B cell (primary cell): ENCODE data around the gene TBC1D2. TPM values are rescaled to one million over a fixed set of nuclear protein-coding genes. Genes with fewer than 3 reads are reported as not detected.

Source experiments
- ATAC-seq: fragments of 200-7000 bp; cut with Tn5 transposase; one replicate; pipeline ENCODE4 v1.10.0; 2021; ENCODE audit warnings: low read depth, mild to moderate bottlenecking, moderate number of reproducible peaks, moderate library complexity
- CTCF ChIA-PET: fragments of 350-600 bp; sonication (Branson Sonifier 250); formaldehyde crosslinking; loops from one replicate; lab custom pipeline; 2021; ENCODE audit warnings: antibody characterized with exemption, inconsistent platforms; lab: Charles Lee
- POLR2A ChIA-PET: fragments of 350-600 bp; sonication (Branson Sonifier 250); formaldehyde crosslinking; loops from one replicate; lab custom pipeline; 2021; ENCODE audit warnings: antibody characterized with exemption; lab: Charles Lee
- DNase-seq: peaks from one replicate; pipeline ENCODE4 v3.0.0; 2013
- H2AFZ ChIP-seq: 2 replicates; pipeline ENCODE4 v1.6.1; 2012; ENCODE audit warnings: mild to moderate bottlenecking, low read depth, low read length; ENCODE audit not compliant: insufficient read depth, poor library complexity, severe bottlenecking
- H3K27ac ChIP-seq, 2 donors: 1 replicate in 1 of 2; 2 replicates in 1 of 2; pipeline ENCODE4 v1.5.1; 2012 to 2013; ENCODE audit warnings: low read length in 2 of 2, mild to moderate bottlenecking in 2 of 2, moderate library complexity in 1 of 2
- H3K27me3 ChIP-seq, 4 experiments: fragments of 200-600 bp in 1 of 4; sonication (generic) in 1 of 4; replicated peaks in 1 of 4; 1 replicate in 2 of 4; 2 replicates in 2 of 4; pipeline versions ENCODE4 v1.6.1 to v1.7.0; 2013 to 2016; ENCODE audit warnings: low read length in 3 of 4, mild to moderate bottlenecking in 2 of 4, mixed read lengths in 1 of 4, moderate library complexity in 1 of 4; ENCODE audit not compliant: insufficient read depth in 4 of 4, control insufficient read depth in 3 of 4; ENCODE audit errors: control extremely low read depth in 1 of 4
- H3K36me3 ChIP-seq, 2 experiments: replicated peaks in 1 of 2; 1 replicate in 1 of 2; 2 replicates in 1 of 2; pipeline versions ENCODE4 v1.6.1 to v1.7.1; 2013; ENCODE audit warnings: low read length in 1 of 2; ENCODE audit not compliant: insufficient read depth in 2 of 2, control insufficient read depth in 1 of 2; ENCODE audit errors: control extremely low read depth in 1 of 2, extremely low read depth in 1 of 2
- H3K4me1 ChIP-seq, 2 donors: fragments of 200-600 bp in 1 of 2; sonication (generic) in 1 of 2; 1 replicate in 1 of 2; 2 replicates in 1 of 2; pipeline versions ENCODE4 v1.5.1 to v1.6.1; 2013 to 2017; ENCODE audit warnings: low read length in 2 of 2; ENCODE audit not compliant: control insufficient read depth in 2 of 2, insufficient read depth in 2 of 2
- H3K4me2 ChIP-seq: replicated peaks from 2 replicates; pipeline ENCODE3; 2012; ENCODE audit warnings: mild to moderate bottlenecking, low read depth, low read length; ENCODE audit not compliant: poor library complexity, severe bottlenecking
- H3K4me3 ChIP-seq, 5 experiments: fragments of 200-600 bp in 1 of 5; sonication (generic) in 1 of 5; 1 replicate in 3 of 5; 2 replicates in 2 of 5; pipeline versions ENCODE4 v1.5.1 to v1.7.0; 2011 to 2016; ENCODE audit warnings: low read length in 4 of 5, mild to moderate bottlenecking in 4 of 5, low read depth in 2 of 5, control low read depth in 1 of 5, moderate library complexity in 1 of 5; ENCODE audit not compliant: insufficient read depth in 1 of 5; ENCODE audit errors: control extremely low read depth in 1 of 5, extremely low read depth in 1 of 5
- H3K79me2 ChIP-seq: fragments of 200-600 bp; sonication (generic); one replicate; pipeline ENCODE4 v1.6.0; 2016; ENCODE audit warnings: low read length; ENCODE audit not compliant: control insufficient read depth, insufficient read depth
- H3K9ac ChIP-seq: fragments of 200-600 bp; sonication (generic); 2 replicates; pipeline ENCODE4 v1.6.1; 2017; ENCODE audit warnings: mild to moderate bottlenecking, low read length, moderate library complexity
- H3K9me3 ChIP-seq, 3 donors: one replicate each; pipeline versions ENCODE4 v1.6.1 to v1.7.1; 2013; ENCODE audit warnings: low read length in 2 of 3; ENCODE audit not compliant: control insufficient read depth in 2 of 3, insufficient read depth in 1 of 3; ENCODE audit errors: control extremely low read depth in 1 of 3
- H4K20me1 ChIP-seq: 2 replicates; pipeline ENCODE4 v1.6.0; 2012; ENCODE audit warnings: mild to moderate bottlenecking, low read length; ENCODE audit not compliant: insufficient read depth, control insufficient read depth, poor library complexity, severe bottlenecking
- H3K27ac Mint-ChIP-seq: one replicate; pipeline ENCODE4 v1.8.0; 2021; ENCODE audit warnings: mixed read lengths
- H3K27me3 Mint-ChIP-seq: one replicate; pipeline ENCODE4 v1.8.0; 2021; ENCODE audit warnings: mixed read lengths
- H3K4me1 Mint-ChIP-seq: one replicate; pipeline ENCODE4 v1.8.0; 2021; ENCODE audit warnings: mixed read lengths
- H3K4me3 Mint-ChIP-seq: one replicate; pipeline ENCODE4 v1.8.0; 2021; ENCODE audit warnings: mixed read lengths
- H3K9me3 Mint-ChIP-seq: one replicate; pipeline ENCODE4 v1.8.0; 2022; ENCODE audit warnings: mixed read lengths; ENCODE audit not compliant: insufficient read depth
- EZH2 ChIP-seq: IDR thresholded peaks from 2 replicates; pipeline ENCODE4 v1.6.1; 2012; ENCODE audit warnings: borderline replicate concordance, low read depth, mild to moderate bottlenecking, moderate library complexity, low read length; ENCODE audit not compliant: insufficient read depth, poor library complexity, severe bottlenecking
- WGBS: methylation state at CpG from one replicate; pipeline ENCODE4 v1.1.5; 2013; ENCODE audit warnings: missing lambda C conversion rate; ENCODE audit not compliant: insufficient coverage; 5-methylcytosine and 5-hydroxymethylcytosine counted together
- intact Hi-C: fragments of 100-400 bp; cut with micrococcal nuclease; formaldehyde crosslinking; loops from one replicate; pipeline ENCODE4 v1.10.0; 2022
- polyA plus RNA-seq: library from polyadenylated mRNA; depleted of rRNA; stranded (reverse); fragments of >200 nt; gene quantifications from 2 replicates; pipeline ENCODE4 v1.2.3, GENCODE V29; 2012
- total RNA-seq, 2 donors: library from RNA; stranded (reverse); fragments of 120-200 nt in 1 of 2; gene quantifications; 1 replicate in 1 of 2; 2 replicates in 1 of 2; pipeline versions ENCODE4 v1.2.3 to v1.2.4, GENCODE V29; 2013 to 2022
- TF ChIP-seq, protein P1 (sequence below): fragments of 200-600 bp; IDR thresholded peaks from one replicate; pipeline ENCODE4 v1.8.0; 2022; ENCODE audit warnings: antibody characterized with exemption, mild to moderate bottlenecking

TBC1D2 gene
- total and polyA plus RNA-seq, 2 donors (not counting 1 experiment from before 2014, with no cell fraction given), result 5.0 to 5.3 TPM

DNA sequence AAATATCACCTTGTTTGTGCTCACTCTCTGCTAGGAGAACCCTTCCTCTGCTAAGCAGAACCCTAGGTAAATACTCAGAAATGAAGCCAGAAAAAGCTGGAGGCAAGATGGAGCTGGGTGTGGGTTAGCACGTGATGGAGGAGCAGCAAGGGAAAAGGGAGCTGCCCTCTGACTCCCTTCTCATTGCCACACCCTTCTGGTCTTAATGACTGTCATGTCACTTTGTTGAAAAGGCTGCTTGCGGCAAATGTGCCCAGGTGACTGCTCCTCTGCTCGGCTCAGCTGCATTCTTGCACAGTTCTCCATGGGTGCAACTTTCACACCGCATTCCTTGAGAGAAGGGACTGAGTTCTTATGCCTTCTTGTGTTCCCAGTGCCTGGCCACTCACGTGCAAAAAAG lies 36.4 kb upstream of the TBC1D2 start:
- no peak overlapping the region for H3K4me2 ChIP-seq
- H3K4me1 ChIP-seq, result no peaks in the 10 kb centered on the region
- H4K20me1 ChIP-seq, result no peaks in the 10 kb centered on the region
- TF ChIP-seq, protein P1, sequence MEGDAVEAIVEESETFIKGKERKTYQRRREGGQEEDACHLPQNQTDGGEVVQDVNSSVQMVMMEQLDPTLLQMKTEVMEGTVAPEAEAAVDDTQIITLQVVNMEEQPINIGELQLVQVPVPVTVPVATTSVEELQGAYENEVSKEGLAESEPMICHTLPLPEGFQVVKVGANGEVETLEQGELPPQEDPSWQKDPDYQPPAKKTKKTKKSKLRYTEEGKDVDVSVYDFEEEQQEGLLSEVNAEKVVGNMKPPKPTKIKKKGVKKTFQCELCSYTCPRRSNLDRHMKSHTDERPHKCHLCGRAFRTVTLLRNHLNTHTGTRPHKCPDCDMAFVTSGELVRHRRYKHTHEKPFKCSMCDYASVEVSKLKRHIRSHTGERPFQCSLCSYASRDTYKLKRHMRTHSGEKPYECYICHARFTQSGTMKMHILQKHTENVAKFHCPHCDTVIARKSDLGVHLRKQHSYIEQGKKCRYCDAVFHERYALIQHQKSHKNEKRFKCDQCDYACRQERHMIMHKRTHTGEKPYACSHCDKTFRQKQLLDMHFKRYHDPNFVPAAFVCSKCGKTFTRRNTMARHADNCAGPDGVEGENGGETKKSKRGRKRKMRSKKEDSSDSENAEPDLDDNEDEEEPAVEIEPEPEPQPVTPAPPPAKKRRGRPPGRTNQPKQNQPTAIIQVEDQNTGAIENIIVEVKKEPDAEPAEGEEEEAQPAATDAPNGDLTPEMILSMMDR, result no peak
- no peak for TF ChIP-seq EZH2
- Mint-ChIP-seq H3K27me3 (peaks cover 8% of the 10 kb centered on the region), H3K9me3 (no peaks in the 10 kb centered on the region), H3K27ac (no peak overlapping the region), H3K4me3 (no peak overlapping the region), H3K4me1 (no peaks in the 10 kb centered on the region)
- 81% methylated on average over 3 of the region's 5 CpGs for WGBS
- CTCF ChIA-PET, result no interaction called here
- no peak overlapping the region for H3K4me3 ChIP-seq
- DNase-seq, result no peak
- H3K27me3 ChIP-seq, result peaks cover 0 to 4% (median 0%) of the 10 kb centered on the region in 4 experiments
- no peak overlapping the region for H2AFZ ChIP-seq
- ATAC-seq, result no peak
- no peaks in the 10 kb centered on the region for H3K36me3 ChIP-seq
- POLR2A ChIA-PET, result no interaction called here
- H3K79me2 ChIP-seq, result no peaks in the 10 kb centered on the region
- intact Hi-C loops, result no loop called here
- no peaks in the 10 kb centered on the region for H3K9me3 ChIP-seq
- no peak overlapping the region for H3K27ac ChIP-seq
- no peak overlapping the region for H3K9ac ChIP-seq

GRCh38 chr9:98290411-98290810 lies 35.0 kb upstream of the TBC1D2 start:
- no peaks in the 10 kb centered on the region for H3K79me2 ChIP-seq
- no peaks in the 10 kb centered on the region for H3K9me3 ChIP-seq
- ATAC-seq, result no peak
- Mint-ChIP-seq H3K27ac (no peak overlapping the region), H3K27me3 (peaks cover 3% of the 10 kb centered on the region), H3K4me3 (no peak overlapping the region), H3K4me1 (no peaks in the 10 kb centered on the region), H3K9me3 (no peaks in the 10 kb centered on the region)
- intact Hi-C loops, result no loop called here
- ChIA-PET POLR2A (no interaction called here), CTCF (no interaction called here)
- TF ChIP-seq, protein P1, result no peak
- no peak for TF ChIP-seq EZH2
- H3K4me1 ChIP-seq, result no peaks in the 10 kb centered on the region
- H3K36me3 ChIP-seq, result no peaks in the 10 kb centered on the region
- H2AFZ ChIP-seq, result no peak overlapping the region
- H3K4me2 ChIP-seq, result no peak overlapping the region
- H3K27ac ChIP-seq, result no peak overlapping the region
- no peak overlapping the region for H3K9ac ChIP-seq
- no peaks in the 10 kb centered on the region for H4K20me1 ChIP-seq
- H3K27me3 ChIP-seq, result peaks cover 0 to 4% (median 0%) of the 10 kb centered on the region in 4 experiments
- no peak for DNase-seq
- WGBS, result 97% methylated on average over 14 of the region's 18 CpGs
- H3K4me3 ChIP-seq, result no peak overlapping the region
